Measurements from ENCODE around the gene TPP1. TPM values are rescaled to one million over a fixed set of nuclear protein-coding genes. Genes with fewer than 3 reads are reported as not detected.
A peak's percentile ranks its signal among the peaks of the same experiment; 100 is the strongest.

Gene TPP1
- total and polyA plus RNA-seq, 2 of the 13 experiments (the other 11 are each of a cell fraction or from before 2014, with no cell fraction given), result 13.9 to 74.6 TPM

- TF ChIP-seq ZBTB40 (IDR thresholded peaks at IDR 0.05) (no peak), ZBTB40 (CRISPR knock-in tag; IDR thresholded peaks at IDR 0.05) (peak; percentile 74), ZNF446 (CRISPR knock-in tag; IDR thresholded peaks at IDR 0.05) (0 out of 2 replicates have a peak, but pooled peaks have one; percentile 77), ZXDC (CRISPR knock-in tag; IDR thresholded peaks at IDR 0.05) (peak; percentile 64; the same call in 1 of the 2 replicates), ZBTB2 (CRISPR knock-in tag; IDR thresholded peaks at IDR 0.05; ENCODE audit: low read depth) (peak; percentile 95), XBP1 (CRISPR knock-in tag; IDR thresholded peaks at IDR 0.05) (no peak), ZFYVE20 (CRISPR knock-in tag; IDR thresholded peaks at IDR 0.05; ENCODE audit: borderline replicate concordance, low read depth) (0 out of 2 replicates have a peak, but pooled peaks have one; percentile 16), AKAP8 (CRISPR knock-in tag; IDR thresholded peaks at IDR 0.05) (peak; percentile 66; the same call in 1 of the 2 replicates), POLR2A (IDR thresholded peaks at IDR 0.05; ENCODE audit: insufficient read depth in 1 of 2, low read depth in 2 of 2, low read length in 2 of 2) (peak; percentile 64 to 82), ZNF484 (CRISPR knock-in tag; IDR thresholded peaks at IDR 0.05; ENCODE audit: borderline replicate concordance, low read depth) (no peak), PRPF4 (IDR thresholded peaks at IDR 0.05; ENCODE audit: low read depth, low read length, poor library complexity, severe bottlenecking) (no peak)
- TF ChIP-seq, protein P1, sequence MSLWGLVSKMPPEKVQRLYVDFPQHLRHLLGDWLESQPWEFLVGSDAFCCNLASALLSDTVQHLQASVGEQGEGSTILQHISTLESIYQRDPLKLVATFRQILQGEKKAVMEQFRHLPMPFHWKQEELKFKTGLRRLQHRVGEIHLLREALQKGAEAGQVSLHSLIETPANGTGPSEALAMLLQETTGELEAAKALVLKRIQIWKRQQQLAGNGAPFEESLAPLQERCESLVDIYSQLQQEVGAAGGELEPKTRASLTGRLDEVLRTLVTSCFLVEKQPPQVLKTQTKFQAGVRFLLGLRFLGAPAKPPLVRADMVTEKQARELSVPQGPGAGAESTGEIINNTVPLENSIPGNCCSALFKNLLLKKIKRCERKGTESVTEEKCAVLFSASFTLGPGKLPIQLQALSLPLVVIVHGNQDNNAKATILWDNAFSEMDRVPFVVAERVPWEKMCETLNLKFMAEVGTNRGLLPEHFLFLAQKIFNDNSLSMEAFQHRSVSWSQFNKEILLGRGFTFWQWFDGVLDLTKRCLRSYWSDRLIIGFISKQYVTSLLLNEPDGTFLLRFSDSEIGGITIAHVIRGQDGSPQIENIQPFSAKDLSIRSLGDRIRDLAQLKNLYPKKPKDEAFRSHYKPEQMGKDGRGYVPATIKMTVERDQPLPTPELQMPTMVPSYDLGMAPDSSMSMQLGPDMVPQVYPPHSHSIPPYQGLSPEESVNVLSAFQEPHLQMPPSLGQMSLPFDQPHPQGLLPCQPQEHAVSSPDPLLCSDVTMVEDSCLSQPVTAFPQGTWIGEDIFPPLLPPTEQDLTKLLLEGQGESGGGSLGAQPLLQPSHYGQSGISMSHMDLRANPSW (CRISPR knock-in tag; IDR thresholded peaks at IDR 0.05; ENCODE audit: borderline replicate concordance), result no peak
Observed at GRCh38 chr11:6603287-6604080, 15.7 kb downstream of the TPP1 start, which contains the start of the genes ILK and RRP8 (continued).

Measured in HepG2 (cell line).